KMS-11 (cell line): Measurements from ENCODE around the gene CENPP.

ENCODE experiments used
- H2AFZ ChIP-seq: fragments of 200-600 bp; sonication (generic); 2 replicates; pipeline ENCODE4 v1.6.1; 2016; ENCODE audit warnings: antibody characterized with exemption, mixed run types, low read depth
- H3K27ac ChIP-seq: fragments of 200-600 bp; sonication (generic); 2 replicates; pipeline ENCODE4 v1.6.1; 2016; ENCODE audit warnings: mild to moderate bottlenecking, mixed run types
- H3K27me3 ChIP-seq: fragments of 200-600 bp; sonication (generic); 2 replicates; pipeline ENCODE4 v1.6.1; 2017; ENCODE audit warnings: mild to moderate bottlenecking, low read depth, mixed run types, moderate library complexity; ENCODE audit not compliant: insufficient read depth
- H3K36me3 ChIP-seq: fragments of 200-600 bp; sonication (generic); 2 replicates; pipeline ENCODE4 v1.6.1; 2017; ENCODE audit warnings: mild to moderate bottlenecking, mixed run types; ENCODE audit not compliant: insufficient read depth
- H3K4me1 ChIP-seq: fragments of 200-600 bp; sonication (generic); 2 replicates; pipeline ENCODE4 v1.6.1; 2016; ENCODE audit warnings: mild to moderate bottlenecking, low read depth, mixed run types; ENCODE audit not compliant: poor library complexity, severe bottlenecking
- H3K4me2 ChIP-seq: fragments of 200-600 bp; sonication (generic); 2 replicates; pipeline ENCODE4 v1.7.0; 2016; ENCODE audit warnings: mild to moderate bottlenecking, mixed run types
- H3K4me3 ChIP-seq: fragments of 200-600 bp; sonication (generic); IDR thresholded peaks from 2 replicates; pipeline ENCODE4 v1.6.1; 2017; ENCODE audit warnings: low read depth, low read length, mixed read lengths; ENCODE audit not compliant: insufficient read depth
- H3K79me2 ChIP-seq: fragments of 200-600 bp; sonication (generic); 2 replicates; pipeline ENCODE4 v1.6.1; 2016; ENCODE audit warnings: low read depth, mixed run types; ENCODE audit not compliant: insufficient read depth
- H3K9ac ChIP-seq: fragments of 200-600 bp; sonication (generic); 2 replicates; pipeline ENCODE4 v1.6.1; 2016; ENCODE audit warnings: mild to moderate bottlenecking, mixed run types
- H4K20me1 ChIP-seq: fragments of 200-600 bp; sonication (generic); 2 replicates; pipeline ENCODE4 v1.6.1; 2016; ENCODE audit warnings: mild to moderate bottlenecking, mixed run types; ENCODE audit not compliant: insufficient read depth
- TF ChIP-seq, protein P1 (sequence below): fragments of 200-600 bp; sonication (generic); conservative IDR thresholded peaks from 2 replicates; pipeline ENCODE4 v1.6.1; 2017; ENCODE audit warnings: low read depth, mild to moderate bottlenecking, antibody characterized with exemption, low read length, moderate library complexity, mixed read lengths

CENPP gene

GRCh38 chr9:92648474-92648971, 322.8 kb downstream of the CENPP start:
- Histone ChIP-seq H3K27me3 (no peaks in the 10 kb centered on the region), H3K79me2 (no peaks in the 10 kb centered on the region), H2AFZ (no peak overlapping the region), H3K4me2 (no peak overlapping the region), H3K4me3 (no peak overlapping the region), H3K9ac (no peak overlapping the region), H3K36me3 (peaks cover under 1% of the 10 kb centered on the region; the same call in 1 of the 2 replicates), H3K27ac (no peak overlapping the region), H3K4me1 (no peaks in the 10 kb centered on the region), H4K20me1 (no peaks in the 10 kb centered on the region)
- TF ChIP-seq, protein P1, sequence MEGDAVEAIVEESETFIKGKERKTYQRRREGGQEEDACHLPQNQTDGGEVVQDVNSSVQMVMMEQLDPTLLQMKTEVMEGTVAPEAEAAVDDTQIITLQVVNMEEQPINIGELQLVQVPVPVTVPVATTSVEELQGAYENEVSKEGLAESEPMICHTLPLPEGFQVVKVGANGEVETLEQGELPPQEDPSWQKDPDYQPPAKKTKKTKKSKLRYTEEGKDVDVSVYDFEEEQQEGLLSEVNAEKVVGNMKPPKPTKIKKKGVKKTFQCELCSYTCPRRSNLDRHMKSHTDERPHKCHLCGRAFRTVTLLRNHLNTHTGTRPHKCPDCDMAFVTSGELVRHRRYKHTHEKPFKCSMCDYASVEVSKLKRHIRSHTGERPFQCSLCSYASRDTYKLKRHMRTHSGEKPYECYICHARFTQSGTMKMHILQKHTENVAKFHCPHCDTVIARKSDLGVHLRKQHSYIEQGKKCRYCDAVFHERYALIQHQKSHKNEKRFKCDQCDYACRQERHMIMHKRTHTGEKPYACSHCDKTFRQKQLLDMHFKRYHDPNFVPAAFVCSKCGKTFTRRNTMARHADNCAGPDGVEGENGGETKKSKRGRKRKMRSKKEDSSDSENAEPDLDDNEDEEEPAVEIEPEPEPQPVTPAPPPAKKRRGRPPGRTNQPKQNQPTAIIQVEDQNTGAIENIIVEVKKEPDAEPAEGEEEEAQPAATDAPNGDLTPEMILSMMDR, result no peak

GRCh38 chr9:92649007-92649406, 323.3 kb downstream of the CENPP start:
- H3K4me3 ChIP-seq, result no peak overlapping the region
- H3K9ac ChIP-seq, result no peak overlapping the region
- no peaks in the 10 kb centered on the region for H3K27me3 ChIP-seq
- no peak overlapping the region for H3K27ac ChIP-seq
- no peaks in the 10 kb centered on the region for H4K20me1 ChIP-seq
- no peaks in the 10 kb centered on the region for H3K4me1 ChIP-seq
- H3K36me3 ChIP-seq, result peaks cover 5% of the 10 kb centered on the region; the same call in 1 of the 2 replicates
- no peaks in the 10 kb centered on the region for H3K79me2 ChIP-seq
- H3K4me2 ChIP-seq, result no peak overlapping the region
- H2AFZ ChIP-seq, result no peak overlapping the region
- TF ChIP-seq, protein P1, result no peak

DNA sequence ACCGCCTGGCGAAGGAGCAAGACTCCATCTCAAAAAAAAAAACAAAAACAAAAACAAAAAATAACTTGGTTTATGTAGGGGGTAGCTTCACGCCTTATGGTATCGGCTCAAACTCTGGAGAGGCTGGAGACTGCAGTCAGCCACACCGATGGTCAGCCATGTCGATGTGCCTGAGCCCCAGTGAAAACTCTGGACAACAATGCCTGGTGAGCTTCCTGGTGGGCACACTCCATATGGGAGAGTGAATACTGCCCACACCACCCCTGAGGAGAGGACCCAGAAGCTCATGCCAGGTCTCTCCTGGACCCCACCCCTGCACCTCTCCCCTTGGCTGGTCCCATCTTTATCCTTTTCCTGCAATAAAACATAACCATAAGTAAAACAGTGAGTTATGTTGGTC, 324.5 kb downstream of the CENPP start:
- no peak overlapping the region for H2AFZ ChIP-seq
- no peaks in the 10 kb centered on the region for H4K20me1 ChIP-seq
- H3K4me3 ChIP-seq, result no peak overlapping the region
- H3K27me3 ChIP-seq, result no peaks in the 10 kb centered on the region
- no peak overlapping the region for H3K9ac ChIP-seq
- H3K36me3 ChIP-seq, result peaks cover 7% of the 10 kb centered on the region; the same call in 1 of the 2 replicates
- TF ChIP-seq, protein P1, result no peak
- H3K27ac ChIP-seq, result no peak overlapping the region
- no peaks in the 10 kb centered on the region for H3K79me2 ChIP-seq
- H3K4me1 ChIP-seq, result no peaks in the 10 kb centered on the region
- no peak overlapping the region for H3K4me2 ChIP-seq

DNA sequence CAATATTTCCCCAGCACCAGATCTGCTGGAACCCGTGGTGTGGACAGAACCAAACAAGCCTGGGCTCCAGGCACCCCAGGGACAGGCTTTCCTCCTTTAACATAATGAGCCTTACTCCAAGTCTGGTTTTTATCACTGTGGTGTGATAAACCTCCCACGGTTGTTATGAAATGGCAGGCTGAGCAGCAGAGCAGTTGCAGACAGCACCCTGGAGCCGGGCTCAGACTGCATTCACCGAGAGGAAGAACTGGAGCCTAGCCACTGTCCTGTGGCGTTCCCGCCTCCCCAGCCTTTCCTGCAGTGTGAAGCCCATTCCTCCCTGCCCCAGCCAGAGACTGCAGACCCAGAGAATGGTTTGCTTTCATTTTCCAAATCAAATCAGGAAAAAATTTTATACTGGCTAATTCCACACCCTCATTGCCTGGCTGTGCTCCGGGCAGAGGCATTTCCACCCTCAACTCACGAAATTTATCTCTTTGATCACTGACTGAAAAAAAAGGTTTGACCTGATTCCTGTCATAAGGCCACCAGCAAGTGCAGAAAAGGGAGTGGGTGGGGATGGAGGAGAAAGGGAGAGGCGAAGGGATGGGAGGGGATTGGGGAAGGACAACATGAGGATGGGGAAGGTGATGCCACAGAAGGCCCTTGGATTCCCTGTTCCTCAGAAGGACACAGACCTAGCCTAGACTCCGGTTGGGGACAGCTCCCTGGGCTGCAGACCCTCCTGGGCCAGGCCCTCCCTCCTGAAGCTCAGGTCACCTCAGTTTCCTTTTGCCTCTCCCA, 325.3 kb downstream of the CENPP start:
- no peak overlapping the region for H3K4me2 ChIP-seq
- peaks cover 7% of the 10 kb centered on the region; the same call in 1 of the 2 replicates for H3K36me3 ChIP-seq

More for the DNA sequence above, 325.3 kb downstream of the CENPP start:
- no peaks in the 10 kb centered on the region for H3K4me1 ChIP-seq
- no peaks in the 10 kb centered on the region for H3K79me2 ChIP-seq
- no peaks in the 10 kb centered on the region for H4K20me1 ChIP-seq
- TF ChIP-seq, protein P1, result no peak
- no peaks in the 10 kb centered on the region for H3K27me3 ChIP-seq
- no peak overlapping the region for H3K9ac ChIP-seq
- H3K27ac ChIP-seq, result no peak overlapping the region
- no peak overlapping the region for H3K4me3 ChIP-seq
- no peak overlapping the region for H2AFZ ChIP-seq
